H1 (cell line): ENCODE measurements around the gene GRAMD1B. TPM values are rescaled to one million over a fixed set of nuclear protein-coding genes. Genes with fewer than 3 reads are reported as not detected.

ENCODE experiments used
- CREB1 ChIP-seq: IDR thresholded peaks from 2 replicates; pipeline ENCODE4 v1.6.1; 2012; ENCODE audit warnings: inconsistent platforms
- HDAC6 ChIP-seq: IDR thresholded peaks from one replicate; pipeline ENCODE4 v1.7.1; 2012; ENCODE audit warnings: low read depth, mild to moderate bottlenecking, inconsistent platforms, low read length, moderate library complexity
- MAX ChIP-seq: IDR thresholded peaks from 2 replicates; pipeline ENCODE4 v1.6.1; 2012; ENCODE audit warnings: inconsistent platforms
- POLR2A ChIP-seq, 2 experiments: IDR thresholded peaks; 1 replicate in 1 of 2; 2 replicates in 1 of 2; pipeline ENCODE4 v1.6.1; 2011; ENCODE audit warnings: low read depth in 2 of 2, low read length in 2 of 2, mild to moderate bottlenecking in 2 of 2; ENCODE audit errors: control extremely low read depth in 1 of 2
- TCF12 ChIP-seq: IDR thresholded peaks from 2 replicates; pipeline ENCODE4 v1.6.1; 2011; ENCODE audit warnings: low read depth, mild to moderate bottlenecking, low read length
- polyA plus RNA-seq, 7 experiments: library from polyadenylated mRNA; depleted of rRNA in 3 of 7; stranded (reverse) in 5 of 7; unstranded in 2 of 7; fragments of >200 nt in 5 of 7; fragments of 200-250 nt in 2 of 7; gene quantifications; 1 replicate in 5 of 7; 2 replicates in 1 of 7; 4 replicates in 1 of 7; pipeline versions ENCODE4 v1.2.1 to v1.2.3, GENCODE V29; 2011 to 2013; ENCODE audit warnings: missing spikeins in 2 of 7, mixed read lengths in 2 of 7
- total RNA-seq: library from RNA; stranded (reverse); fragmentation: NEBNext Ultra II Directional; extraction: Animal tissue kit (Norgen Biotek cat#: 25700); gene quantifications from 2 replicates; pipeline ENCODE4 v1.2.1, GENCODE V29; 2021

Gene GRAMD1B
- total and polyA plus RNA-seq, 2 of the 8 experiments (the other 6 are each of a cell fraction or from before 2014, with no cell fraction given) = 10.1 to 21.2 TPM

DNA sequence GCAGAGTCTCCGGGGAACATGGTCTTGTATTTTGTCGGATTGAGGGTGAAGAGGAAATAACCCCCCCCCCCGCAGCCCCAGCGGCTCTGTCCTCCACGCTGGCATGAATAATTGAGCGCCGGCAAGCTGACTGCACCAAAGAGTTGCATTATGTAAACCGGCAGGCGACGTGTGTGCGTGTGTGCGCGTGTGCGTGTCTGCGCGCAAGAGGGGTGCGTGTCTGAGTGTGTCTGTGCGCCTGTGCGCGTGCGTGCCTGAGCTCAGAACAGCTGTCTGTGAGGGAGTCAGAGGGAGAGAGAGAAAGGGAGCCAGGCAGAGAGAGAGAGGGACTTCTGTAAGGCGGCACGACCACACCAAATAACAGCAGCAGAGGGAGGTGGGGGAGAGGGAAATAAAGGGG lies 129.9 kb downstream of the GRAMD1B start (continued):
- no peak for TF ChIP-seq MAX
- TF ChIP-seq CREB1 = no peak
- no peak for TF ChIP-seq HDAC6
- TF ChIP-seq POLR2A (IDR thresholded peaks at IDR 0.05; ENCODE audit: control extremely low read depth in 1 of 2, low read depth in 2 of 2, low read length in 2 of 2) = no peak
- no peak for TF ChIP-seq TCF12
